K562 (cell line): ENCODE results near the gene GULP1. TPM values are rescaled to one million over a fixed set of nuclear protein-coding genes. Genes with fewer than 3 reads are reported as not detected.
A peak's percentile ranks its signal among the peaks of the same experiment; 100 is the strongest.

ENCODE experiments used
- ATF7 ChIP-seq: fragments of 450-650 bp; IDR thresholded peaks from 2 replicates; pipeline ENCODE4 v1.7.1; 2014; ENCODE audit warnings: mild to moderate bottlenecking, moderate library complexity
- CEBPG ChIP-seq, 3 experiments: fragments of 200-800 bp in 1 of 3; sonication (Bioruptor generic) in 1 of 3; sonication (generic) in 1 of 3; formaldehyde crosslinking in 1 of 3; IDR thresholded peaks in 2 of 3; conservative IDR thresholded peaks in 1 of 3; 2 replicates each; pipeline versions ENCODE4 v1.6.1 to v1.8.0; 2016 to 2022; ENCODE audit warnings: missing compliant biosample characterization in 2 of 3, missing genetic modification characterization in 2 of 3, mild to moderate bottlenecking in 1 of 3, missing genetic modification reagents in 1 of 3
- ESRRA ChIP-seq: fragments of 450-650 bp; IDR thresholded peaks from 2 replicates; pipeline ENCODE4 v1.6.1; 2014; ENCODE audit warnings: low read depth, mild to moderate bottlenecking, moderate library complexity, borderline replicate concordance
- ETV1 ChIP-seq: fragments of 450-650 bp; conservative IDR thresholded peaks from 2 replicates; pipeline ENCODE4 v1.6.1; 2016; ENCODE audit warnings: missing genetic modification characterization, control low read depth, low read depth, missing compliant biosample characterization
- FOXA1 ChIP-seq: fragments of 450-650 bp; IDR thresholded peaks from 2 replicates; pipeline ENCODE4 v1.6.1; 2016; ENCODE audit warnings: mild to moderate bottlenecking, borderline replicate concordance
- FOXJ2 ChIP-seq: fragments of 200-800 bp; sonication (Bioruptor generic); IDR thresholded peaks from 2 replicates; pipeline ENCODE4 v1.6.1; 2016; ENCODE audit warnings: missing genetic modification characterization, missing compliant biosample characterization
- GABPB2 ChIP-seq: fragments of 250-450 bp; sonication (Bioruptor Pico); conservative IDR thresholded peaks from 2 replicates; pipeline ENCODE4 v1.5.1; 2021; ENCODE audit warnings: mild to moderate bottlenecking
- HDGF ChIP-seq: fragments of 450-650 bp; IDR thresholded peaks from 2 replicates; pipeline ENCODE4 v1.6.1; 2016
- HNRNPLL ChIP-seq: fragments of 200-400 bp; formaldehyde crosslinking; IDR thresholded peaks from 2 replicates; pipeline ENCODE4 v1.6.1; 2017; ENCODE audit warnings: low read length, low read depth, mild to moderate bottlenecking; ENCODE audit not compliant: poor library complexity, severe bottlenecking
- MITF ChIP-seq: IDR thresholded peaks from 2 replicates; pipeline ENCODE4 v1.6.1; 2014; ENCODE audit warnings: antibody characterized with exemption
- NCOA6 ChIP-seq: fragments of 450-650 bp; IDR thresholded peaks from 2 replicates; pipeline ENCODE4 v1.6.1; 2017; ENCODE audit warnings: mild to moderate bottlenecking
- NUFIP1 ChIP-seq: fragments of 450-650 bp; IDR thresholded peaks from 2 replicates; pipeline ENCODE4 v1.6.1; 2018; ENCODE audit not compliant: partially characterized antibody
- POU5F1 ChIP-seq: fragments of 150-350 bp; IDR thresholded peaks from 2 replicates; pipeline ENCODE4 v1.6.1; 2014; ENCODE audit warnings: borderline replicate concordance, low read length, low read depth, mild to moderate bottlenecking; ENCODE audit not compliant: partially characterized antibody
- SETDB1 ChIP-seq: IDR thresholded peaks from one replicate; pipeline ENCODE4 v1.6.1; 2012; ENCODE audit warnings: low read length, control low read depth, inconsistent platforms
- SMARCA4 ChIP-seq: fragments of 450-650 bp; IDR thresholded peaks from 2 replicates; pipeline ENCODE4 v1.6.1; 2016
- ZNF583 ChIP-seq: fragments of 250-450 bp; sonication (Bioruptor Pico); IDR thresholded peaks from 2 replicates; pipeline ENCODE4 v1.4.0; 2020
- ZNF592 ChIP-seq: fragments of 450-650 bp; IDR thresholded peaks from 2 replicates; pipeline ENCODE4 v1.6.1; 2017; ENCODE audit warnings: antibody characterized with exemption, mild to moderate bottlenecking
- ZNF766 ChIP-seq: fragments of 200-800 bp; sonication (Bioruptor generic); conservative IDR thresholded peaks from 2 replicates; pipeline ENCODE4 v1.6.1; 2016; ENCODE audit warnings: missing genetic modification characterization, missing compliant biosample characterization
- polyA plus RNA-seq, 8 experiments: library from polyadenylated mRNA; depleted of rRNA in 4 of 8; stranded (reverse) in 5 of 8; unstranded in 3 of 8; fragments of >200 nt; fragmentation: Nextera tagmentation in 2 of 8; fragmentation: Illumina TruSeq in 1 of 8; extraction: Ambion mirVana in 2 of 8; extraction: Trizol in 1 of 8; gene quantifications; 2 replicates each; pipeline versions ENCODE4 v1.2.1 to v1.2.3, GENCODE V29; 2011 to 2014; ENCODE audit warnings: inconsistent platforms in 1 of 8, missing spikeins in 1 of 8
- total RNA-seq, 7 experiments: library from RNA; depleted of rRNA in 6 of 7; stranded (reverse); fragments of >200 nt in 6 of 7; fragmentation: Illumina TruSeq in 2 of 7; extraction: Trizol in 2 of 7; gene quantifications; 2 replicates each; pipeline versions ENCODE4 v1.2.1 to v1.2.3, GENCODE V29; 2011 to 2021; ENCODE audit warnings: low replicate concordance in 1 of 7
- TF ChIP-seq, protein P1 (sequence below): sonication (generic); formaldehyde crosslinking; IDR thresholded peaks from 2 replicates; pipeline ENCODE4 v1.5.0; 2020; ENCODE audit warnings: missing genetic modification reagents
- TF ChIP-seq, protein P2 (sequence below), 2 experiments: fragments of 450-650 bp in 1 of 2; sonication (generic) in 1 of 2; formaldehyde crosslinking in 1 of 2; IDR thresholded peaks in 1 of 2; conservative IDR thresholded peaks in 1 of 2; 2 replicates each; pipeline versions ENCODE4 v1.6.1 to v1.8.1; 2016 to 2023; ENCODE audit warnings: mild to moderate bottlenecking in 2 of 2, moderate library complexity in 2 of 2, inconsistent platforms in 1 of 2, missing genetic modification reagents in 1 of 2

GULP1 gene
- total and polyA plus RNA-seq, 9 of the 15 experiments (the other 6 are each of a cell fraction or from before 2014, with no cell fraction given): 8.5 to 25.3 (median 19.5) TPM

DNA sequence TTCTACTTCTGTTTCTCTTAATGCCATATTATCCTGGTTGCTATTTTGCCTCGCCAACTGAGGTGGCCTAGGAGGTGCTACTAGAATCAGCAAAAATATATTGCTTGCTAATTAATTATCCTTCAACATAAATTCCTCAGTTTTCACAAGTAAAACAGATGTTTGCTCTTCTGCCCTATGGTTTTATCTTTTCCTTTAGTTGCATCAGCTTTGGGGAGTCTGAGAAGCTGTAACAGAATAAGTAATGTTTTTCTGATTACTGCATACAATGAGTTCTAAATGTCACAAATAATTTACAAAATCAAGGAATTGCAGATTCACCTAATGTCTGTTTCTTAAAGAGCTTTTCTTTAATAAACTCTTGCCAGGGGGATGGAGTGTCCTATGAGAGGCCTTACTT, 36.7 kb downstream of the GULP1 start (continued):
- TF ChIP-seq GABPB2: no peak
- no peak for TF ChIP-seq SETDB1
- TF ChIP-seq ETV1 (tag): no peak
- TF ChIP-seq NCOA6: no peak
- no peak for TF ChIP-seq HNRNPLL
- no peak for TF ChIP-seq NUFIP1
- no peak for TF ChIP-seq HDGF
- TF ChIP-seq, protein P1, sequence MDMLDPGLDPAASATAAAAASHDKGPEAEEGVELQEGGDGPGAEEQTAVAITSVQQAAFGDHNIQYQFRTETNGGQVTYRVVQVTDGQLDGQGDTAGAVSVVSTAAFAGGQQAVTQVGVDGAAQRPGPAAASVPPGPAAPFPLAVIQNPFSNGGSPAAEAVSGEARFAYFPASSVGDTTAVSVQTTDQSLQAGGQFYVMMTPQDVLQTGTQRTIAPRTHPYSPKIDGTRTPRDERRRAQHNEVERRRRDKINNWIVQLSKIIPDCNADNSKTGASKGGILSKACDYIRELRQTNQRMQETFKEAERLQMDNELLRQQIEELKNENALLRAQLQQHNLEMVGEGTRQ (CRISPR knock-in tag): no peak
- no peak for TF ChIP-seq FOXA1
- peak; percentile 15; the same call in 1 of the 2 replicates for TF ChIP-seq ATF7
- 0 out of 2 replicates have a peak, but pooled peaks have one; percentile 16 for TF ChIP-seq ZNF592
- TF ChIP-seq MITF: no peak
- no peak for TF ChIP-seq ZNF583 (CRISPR knock-in tag)
- no peak for TF ChIP-seq SMARCA4
- 0 out of 2 replicates have a peak, but pooled peaks have one; percentile 24 for TF ChIP-seq ZNF766 (CRISPR knock-in tag)
- TF ChIP-seq POU5F1: no peak
- TF ChIP-seq CEBPG (CRISPR knock-in tag; IDR thresholded peaks at IDR 0.05): peak; percentile 26; the same call in 1 of the 2 replicates
- TF ChIP-seq CEBPG (tag; conservative IDR thresholded peaks at IDR 0.05 in 1 of 2, IDR thresholded peaks at IDR 0.05 in 1 of 2): peak in 1 of 2 experiments; percentile 80; a peak in 2 of 4 replicates
- TF ChIP-seq ESRRA: no peak
- TF ChIP-seq, protein P2, sequence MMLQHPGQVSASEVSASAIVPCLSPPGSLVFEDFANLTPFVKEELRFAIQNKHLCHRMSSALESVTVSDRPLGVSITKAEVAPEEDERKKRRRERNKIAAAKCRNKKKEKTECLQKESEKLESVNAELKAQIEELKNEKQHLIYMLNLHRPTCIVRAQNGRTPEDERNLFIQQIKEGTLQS (IDR thresholded peaks at IDR 0.05): peak; percentile 69
- TF ChIP-seq, protein P2 (CRISPR knock-in tag; conservative IDR thresholded peaks at IDR 0.05): no peak
- TF ChIP-seq FOXJ2 (tag): no peak
